HG03060 (cell line): Measurements from ENCODE around the gene PCLAF.
"Not testable (repeated sequence)": the region's sequence is repeated elsewhere in the genome, so short reads cannot be mapped to it uniquely, and the experiment has no call there.

Source experiments
- ATAC-seq: cut with Tn5 transposase; IDR thresholded peaks from one replicate; pipeline ENCODE4 v1.9.1; 2021; ENCODE audit warnings: low read depth, moderate number of reproducible peaks; ENCODE audit not compliant: unreplicated experiment

PCLAF gene

GRCh38 chr15:64381000-64381751 is at the start of gene PCLAF:
Gene PCLAF, minus strand, starts transcription at chr15:64381441. Its CDS starts 70 bp downstream, at chr15:64381371.
- ATAC-seq, result peak; percentile 87

GRCh38 chr15:64430000-64430735 is 48.9 kb upstream of the PCLAF start:
- ATAC-seq, result no peak

- ATAC-seq, result no peak
These were observed 48.2 kb upstream of the PCLAF start for GRCh38 chr15:64429448-64429847.

GRCh38 chr15:64426845-64427465 is 45.7 kb upstream of the PCLAF start:
- ATAC-seq, result no peak

- ATAC-seq, result no peak
These were observed 44.0 kb upstream of the PCLAF start for GRCh38 chr15:64425221-64425620.

GRCh38 chr15:64423970-64424369 is 42.7 kb upstream of the PCLAF start:
- no peak for ATAC-seq

- no peak for ATAC-seq
These were observed 41.5 kb upstream of the PCLAF start for GRCh38 chr15:64422697-64423096.

GRCh38 chr15:64412216-64412615 is 31.0 kb upstream of the PCLAF start:
- ATAC-seq, result no peak

- ATAC-seq, result no peak
These were observed 19.3 kb upstream of the PCLAF start for GRCh38 chr15:64400583-64400982.

- ATAC-seq, result no peak
These were observed 17.3 kb upstream of the PCLAF start for GRCh38 chr15:64398575-64398974.

- ATAC-seq, result no peak
These were observed 15.5 kb upstream of the PCLAF start for GRCh38 chr15:64396789-64397188.

GRCh38 chr15:64392471-64392870 is 11.2 kb upstream of the PCLAF start:
- not testable (repeated sequence) for ATAC-seq

GRCh38 chr15:64389036-64389435 is 7.8 kb upstream of the PCLAF start:
- ATAC-seq, result no peak

- peak; percentile 94 for ATAC-seq
These were observed 6.4 kb upstream of the PCLAF start, which contains the start of gene TRIP4 for GRCh38 chr15:64387562-64388168. Gene TRIP4, plus strand, starts transcription at chr15:64387836. Its CDS starts 28 bp downstream, at chr15:64387864.

GRCh38 chr15:64386291-64386690 is 5.0 kb upstream of the PCLAF start:
- ATAC-seq, result no peak

GRCh38 chr15:64383760-64384159 is 2.5 kb upstream of the PCLAF start:
- no peak for ATAC-seq

- not testable (repeated sequence) for ATAC-seq
These were observed 941 bp downstream of the PCLAF start for GRCh38 chr15:64380130-64380870.

- no peak for ATAC-seq
These were observed 1.9 kb downstream of the PCLAF start for GRCh38 chr15:64379216-64379960.

- ATAC-seq, result no peak
These were observed 7.9 kb downstream of the PCLAF start for GRCh38 chr15:64373360-64373759.
